ENCODE results near the gene MALRD1. TPM values are rescaled to one million over a fixed set of nuclear protein-coding genes. Genes with fewer than 3 reads are reported as not detected.

Gene MALRD1
- total RNA-seq, 1 experiment from 2014 or later: not detected

DNA sequence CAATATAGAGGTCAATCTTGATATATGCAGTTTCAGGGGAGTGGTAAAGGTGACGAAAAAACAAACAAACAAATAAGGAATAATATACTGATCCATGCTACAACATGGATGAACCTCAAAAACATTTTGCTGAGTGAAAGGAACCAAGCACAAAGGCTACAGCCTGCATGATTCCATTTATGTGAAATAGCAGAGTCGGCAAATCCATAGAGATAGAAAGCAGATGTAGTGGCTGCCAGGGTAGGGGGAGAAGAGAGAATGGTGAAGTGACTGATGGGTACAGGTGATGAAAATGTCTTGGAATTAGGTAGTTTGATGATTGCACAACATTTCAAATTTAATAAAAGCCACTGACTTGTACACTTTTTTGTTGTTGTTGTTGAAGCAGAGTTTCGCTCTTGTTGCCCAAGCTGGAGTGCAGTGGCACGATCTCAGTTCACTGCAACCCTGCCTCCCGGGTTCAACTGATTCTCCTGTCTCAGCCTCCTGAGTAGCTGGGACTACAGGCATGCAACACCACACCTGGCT lies 71.8 kb downstream of the MALRD1 start:
- POLR2A ChIA-PET: no interaction called here
- Histone ChIP-seq H3K9me3 (ENCODE audit: control insufficient read depth, insufficient read depth, low read depth, low read length) (no peaks in the 10 kb centered on the region), H3K36me3 (ENCODE audit: control insufficient read depth, insufficient read depth, low read length) (no peaks in the 10 kb centered on the region), H3K27me3 (ENCODE audit: control insufficient read depth, insufficient read depth, low read length) (no peaks in the 10 kb centered on the region), H3K4me3 (ENCODE audit: low read depth in 2 of 2, low read length in 2 of 2) (no peak overlapping the region), H3K4me1 (ENCODE audit: control insufficient read depth, insufficient read depth, low read length) (no peaks in the 10 kb centered on the region), H3K27ac (ENCODE audit: low read length) (no peak overlapping the region)
- in situ Hi-C loops (cut with HindIII; ENCODE audit: low pct_unique_long_range_greater_than_20kb, low sequenced_read_pairs): no loop called here
- DNase-seq (ENCODE audit: low read depth, low spot score): no peak
- intact Hi-C loops (cut with micrococcal nuclease; ENCODE audit: unreplicated experiment): no loop called here
- no peak for ATAC-seq
- TF ChIP-seq REST (IDR thresholded peaks at IDR 0.05; ENCODE audit: insufficient read depth in 1 of 2, low read depth in 2 of 2, low read length in 1 of 2) (no peak), POLR2AphosphoS5 (IDR thresholded peaks at IDR 0.05; ENCODE audit: low read depth, low read length) (no peak), SIN3A (IDR thresholded peaks at IDR 0.05; ENCODE audit: borderline replicate concordance, insufficient read depth, low read depth, low read length) (no peak), TCF7L2 (IDR thresholded peaks at IDR 0.05; ENCODE audit: low read depth, low read length) (no peak)
- TF ChIP-seq, protein P1, sequence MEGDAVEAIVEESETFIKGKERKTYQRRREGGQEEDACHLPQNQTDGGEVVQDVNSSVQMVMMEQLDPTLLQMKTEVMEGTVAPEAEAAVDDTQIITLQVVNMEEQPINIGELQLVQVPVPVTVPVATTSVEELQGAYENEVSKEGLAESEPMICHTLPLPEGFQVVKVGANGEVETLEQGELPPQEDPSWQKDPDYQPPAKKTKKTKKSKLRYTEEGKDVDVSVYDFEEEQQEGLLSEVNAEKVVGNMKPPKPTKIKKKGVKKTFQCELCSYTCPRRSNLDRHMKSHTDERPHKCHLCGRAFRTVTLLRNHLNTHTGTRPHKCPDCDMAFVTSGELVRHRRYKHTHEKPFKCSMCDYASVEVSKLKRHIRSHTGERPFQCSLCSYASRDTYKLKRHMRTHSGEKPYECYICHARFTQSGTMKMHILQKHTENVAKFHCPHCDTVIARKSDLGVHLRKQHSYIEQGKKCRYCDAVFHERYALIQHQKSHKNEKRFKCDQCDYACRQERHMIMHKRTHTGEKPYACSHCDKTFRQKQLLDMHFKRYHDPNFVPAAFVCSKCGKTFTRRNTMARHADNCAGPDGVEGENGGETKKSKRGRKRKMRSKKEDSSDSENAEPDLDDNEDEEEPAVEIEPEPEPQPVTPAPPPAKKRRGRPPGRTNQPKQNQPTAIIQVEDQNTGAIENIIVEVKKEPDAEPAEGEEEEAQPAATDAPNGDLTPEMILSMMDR (IDR thresholded peaks at IDR 0.05): no peak
- CTCF ChIA-PET: no interaction called here
- BruUV-seq (replicated peaks): no TSS peak

DNA sequence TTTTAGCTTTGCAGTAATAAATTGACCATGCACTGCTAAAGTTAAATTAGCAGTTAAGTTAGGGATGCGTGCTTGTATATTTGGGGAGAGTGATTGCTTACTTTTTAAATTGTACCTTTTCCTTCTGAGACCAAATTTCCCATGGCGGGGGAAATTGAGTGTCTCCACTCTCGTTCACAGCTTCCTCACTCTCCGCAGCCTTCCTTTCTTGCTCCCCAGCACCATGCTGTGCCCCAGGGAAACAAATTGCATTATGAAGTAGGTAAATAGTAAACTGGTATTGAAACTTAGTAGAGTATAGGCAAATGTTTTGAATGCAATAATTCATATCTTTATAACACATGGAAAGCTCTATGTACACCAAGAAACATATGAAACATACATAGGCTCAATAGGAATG lies 85.4 kb downstream of the MALRD1 start:
- ChIA-PET POLR2A (no interaction called here), CTCF (no interaction called here)
- intact Hi-C loops (cut with micrococcal nuclease; ENCODE audit: unreplicated experiment) (no loop called here), in situ Hi-C loops (cut with HindIII; ENCODE audit: low pct_unique_long_range_greater_than_20kb, low sequenced_read_pairs) (no loop called here)
- DNase-seq (ENCODE audit: low read depth, low spot score) (no peak), ATAC-seq (no peak)
- Histone ChIP-seq H3K4me1 (ENCODE audit: control insufficient read depth, insufficient read depth, low read length) (no peaks in the 10 kb centered on the region), H3K27ac (ENCODE audit: low read length) (no peak overlapping the region), H3K4me3 (ENCODE audit: low read depth in 2 of 2, low read length in 2 of 2) (no peak overlapping the region), H3K36me3 (ENCODE audit: control insufficient read depth, insufficient read depth, low read length) (no peaks in the 10 kb centered on the region), H3K9me3 (ENCODE audit: control insufficient read depth, insufficient read depth, low read depth, low read length) (no peaks in the 10 kb centered on the region), H3K27me3 (ENCODE audit: control insufficient read depth, insufficient read depth, low read length) (no peaks in the 10 kb centered on the region)
- BruUV-seq (replicated peaks): no TSS peak
- TF ChIP-seq SIN3A (IDR thresholded peaks at IDR 0.05; ENCODE audit: borderline replicate concordance, insufficient read depth, low read depth, low read length) (no peak), TCF7L2 (IDR thresholded peaks at IDR 0.05; ENCODE audit: low read depth, low read length) (no peak), POLR2AphosphoS5 (IDR thresholded peaks at IDR 0.05; ENCODE audit: low read depth, low read length) (no peak), REST (IDR thresholded peaks at IDR 0.05; ENCODE audit: insufficient read depth in 1 of 2, low read depth in 2 of 2, low read length in 1 of 2) (no peak)
- TF ChIP-seq, protein P1 (IDR thresholded peaks at IDR 0.05): no peak

All from Panc1 (cell line).